ENCODE data around the gene BICRA. TPM values are rescaled to one million over a fixed set of nuclear protein-coding genes. Genes with fewer than 3 reads are reported as not detected.
"Not testable (repeated sequence)": the region's sequence is repeated elsewhere in the genome, so short reads cannot be mapped to it uniquely, and the experiment has no call there.

The BICRA gene
- total and polyA plus RNA-seq, 4 donors = 6.1 to 16.1 (median 6.7) TPM

DNA sequence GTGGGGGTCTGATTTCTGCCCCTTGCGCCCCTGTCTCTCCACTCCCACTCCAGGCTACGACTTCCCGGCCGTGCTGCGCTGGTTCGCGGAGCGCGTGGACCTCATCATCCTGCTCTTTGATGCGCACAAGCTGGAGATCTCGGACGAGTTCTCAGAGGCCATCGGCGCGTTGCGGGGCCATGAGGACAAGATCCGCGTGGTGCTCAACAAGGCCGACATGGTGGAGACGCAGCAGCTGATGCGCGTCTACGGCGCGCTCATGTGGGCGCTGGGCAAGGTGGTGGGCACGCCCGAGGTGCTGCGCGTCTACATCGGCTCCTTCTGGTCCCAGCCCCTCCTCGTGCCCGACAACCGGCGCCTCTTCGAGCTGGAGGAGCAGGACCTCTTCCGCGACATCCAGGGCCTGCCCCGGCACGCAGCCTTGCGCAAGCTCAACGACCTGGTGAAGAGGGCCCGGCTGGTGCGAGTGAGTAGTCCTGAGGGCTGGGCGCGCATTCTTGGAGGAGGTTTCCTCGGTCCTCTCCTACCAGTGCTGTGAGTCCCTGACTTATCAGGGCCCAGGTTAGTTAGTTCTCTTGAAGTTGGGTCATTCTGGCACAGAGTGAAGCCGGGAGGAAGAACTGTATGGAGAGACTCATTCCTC is 116.9 kb downstream of the BICRA start:
- H3K9me3 ChIP-seq (ENCODE audit: control insufficient read depth in 4 of 4, insufficient read depth in 3 of 4, low read length in 3 of 4) = no peaks in the 10 kb centered on the region
- TF ChIP-seq, protein P1, sequence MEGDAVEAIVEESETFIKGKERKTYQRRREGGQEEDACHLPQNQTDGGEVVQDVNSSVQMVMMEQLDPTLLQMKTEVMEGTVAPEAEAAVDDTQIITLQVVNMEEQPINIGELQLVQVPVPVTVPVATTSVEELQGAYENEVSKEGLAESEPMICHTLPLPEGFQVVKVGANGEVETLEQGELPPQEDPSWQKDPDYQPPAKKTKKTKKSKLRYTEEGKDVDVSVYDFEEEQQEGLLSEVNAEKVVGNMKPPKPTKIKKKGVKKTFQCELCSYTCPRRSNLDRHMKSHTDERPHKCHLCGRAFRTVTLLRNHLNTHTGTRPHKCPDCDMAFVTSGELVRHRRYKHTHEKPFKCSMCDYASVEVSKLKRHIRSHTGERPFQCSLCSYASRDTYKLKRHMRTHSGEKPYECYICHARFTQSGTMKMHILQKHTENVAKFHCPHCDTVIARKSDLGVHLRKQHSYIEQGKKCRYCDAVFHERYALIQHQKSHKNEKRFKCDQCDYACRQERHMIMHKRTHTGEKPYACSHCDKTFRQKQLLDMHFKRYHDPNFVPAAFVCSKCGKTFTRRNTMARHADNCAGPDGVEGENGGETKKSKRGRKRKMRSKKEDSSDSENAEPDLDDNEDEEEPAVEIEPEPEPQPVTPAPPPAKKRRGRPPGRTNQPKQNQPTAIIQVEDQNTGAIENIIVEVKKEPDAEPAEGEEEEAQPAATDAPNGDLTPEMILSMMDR (IDR thresholded peaks at IDR 0.05; ENCODE audit: control extremely low read depth, extremely low read depth) = no peak
- H3K36me3 ChIP-seq (ENCODE audit: control insufficient read depth in 4 of 4, insufficient read depth in 4 of 4, low read length in 4 of 4) = peaks cover 0 to 25% (median 21%) of the 10 kb centered on the region in 4 donors
- H3K27me3 ChIP-seq (ENCODE audit: control insufficient read depth in 3 of 3, insufficient read depth in 3 of 3, low read length in 2 of 3) = no peaks in the 10 kb centered on the region
- H3K27ac ChIP-seq (ENCODE audit: low read depth in 1 of 2, low read length in 1 of 2) = peak overlapping the region in 1 of 2 donors; percentile 79
- DNase-seq (peak in 2 of 3 donors; percentile 53 to 59), ATAC-seq (ENCODE audit: insufficient read depth, low FRiP score) (peak; percentile 50)
- no peak overlapping the region for H3K4me3 ChIP-seq
- 74 to 77% methylated on average over 48 of the region's 48 CpGs for WGBS, 2 donors
- no peak overlapping the region for H3K9ac ChIP-seq (ENCODE audit: insufficient read depth in 1 of 2, low read length in 2 of 2)
- H3K4me1 ChIP-seq (ENCODE audit: control insufficient read depth in 5 of 5, insufficient read depth in 5 of 5, low read length in 5 of 5) = peaks cover 0 to 41% (median 23%) of the 10 kb centered on the region in 5 donors

DNA sequence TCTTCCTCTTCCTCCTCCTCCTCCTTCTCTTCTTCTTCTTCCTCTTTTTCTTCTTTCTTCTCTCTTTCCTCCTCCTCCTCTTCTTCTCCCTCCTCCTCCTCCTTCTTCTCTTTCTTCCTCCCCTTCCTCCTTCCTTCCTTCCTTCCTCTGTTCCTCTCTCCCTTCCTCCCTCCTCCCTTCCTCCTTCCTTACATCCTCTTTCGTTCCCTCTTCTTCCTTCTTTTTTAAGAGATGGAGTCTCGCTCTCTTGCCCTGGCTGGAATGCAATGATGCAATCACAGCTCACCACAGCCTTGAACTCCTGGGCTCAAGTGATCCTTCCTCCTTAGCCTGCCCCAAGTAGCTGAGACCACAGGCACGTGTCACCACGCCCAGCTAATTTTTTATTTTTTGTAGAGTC is 117.5 kb downstream of the BICRA start:
- Histone ChIP-seq H3K27ac (ENCODE audit: low read depth in 1 of 2, low read length in 1 of 2) (peak overlapping the region in 1 of 2 donors; percentile 79), H3K4me3 (no peak overlapping the region)
- no peak for DNase-seq

DNA sequence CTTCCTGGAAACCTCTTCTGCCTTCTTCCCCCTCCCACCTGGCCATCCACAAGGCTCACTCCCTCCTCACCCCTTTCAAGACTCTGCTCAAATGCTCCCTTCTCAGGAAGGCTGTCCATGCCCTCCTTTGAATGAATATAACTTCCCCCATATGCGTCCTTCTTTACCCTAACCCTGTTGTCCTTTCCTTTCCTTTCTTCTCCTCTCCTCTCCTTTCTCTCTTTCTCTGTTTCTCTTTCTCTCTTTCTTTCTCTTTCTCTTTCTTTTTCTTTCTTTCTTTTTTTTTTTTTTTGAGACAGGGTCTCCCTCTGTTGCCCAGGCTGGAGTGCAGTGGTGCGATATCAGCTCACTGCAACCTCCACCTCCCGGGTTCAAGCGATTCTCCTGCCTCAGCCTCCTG is 119.4 kb downstream of the BICRA start:
- Histone ChIP-seq H3K27ac (ENCODE audit: low read depth in 1 of 2, low read length in 1 of 2) (peak overlapping the region in 1 of 2 donors; percentile 86), H3K36me3 (ENCODE audit: control insufficient read depth in 4 of 4, insufficient read depth in 4 of 4, low read length in 4 of 4) (peaks cover 0 to 23% (median 20%) of the 10 kb centered on the region in 4 donors), H3K4me1 (ENCODE audit: control insufficient read depth in 5 of 5, insufficient read depth in 5 of 5, low read length in 5 of 5) (peaks cover 0 to 29% (median 17%) of the 10 kb centered on the region in 5 donors)
- not testable (repeated sequence) for H3K27me3 ChIP-seq (ENCODE audit: control insufficient read depth in 3 of 3, insufficient read depth in 3 of 3, low read length in 2 of 3); ATAC-seq (ENCODE audit: insufficient read depth, low FRiP score); H3K4me3 ChIP-seq; DNase-seq; H3K9me3 ChIP-seq (ENCODE audit: control insufficient read depth in 4 of 4, insufficient read depth in 3 of 4, low read length in 3 of 4); H3K9ac ChIP-seq (ENCODE audit: insufficient read depth in 1 of 2, low read length in 2 of 2)
- WGBS, 2 donors = 71 to 95% methylated on average over 3 to 4 of the region's 4 CpGs

More for the DNA sequence above, 117.5 kb downstream of the BICRA start:
- Histone ChIP-seq H3K27me3 (ENCODE audit: control insufficient read depth in 3 of 3, insufficient read depth in 3 of 3, low read length in 2 of 3) (no peaks in the 10 kb centered on the region), H3K36me3 (ENCODE audit: control insufficient read depth in 4 of 4, insufficient read depth in 4 of 4, low read length in 4 of 4) (peaks cover 0 to 25% (median 21%) of the 10 kb centered on the region in 4 donors), H3K4me1 (ENCODE audit: control insufficient read depth in 5 of 5, insufficient read depth in 5 of 5, low read length in 5 of 5) (peaks cover 0 to 36% (median 22%) of the 10 kb centered on the region in 5 donors), H3K9me3 (ENCODE audit: control insufficient read depth in 4 of 4, insufficient read depth in 3 of 4, low read length in 3 of 4) (no peaks in the 10 kb centered on the region), H3K9ac (ENCODE audit: insufficient read depth in 1 of 2, low read length in 2 of 2) (no peak overlapping the region)
- WGBS, 2 donors = 35 to 48% methylated on average over 4 of the region's 4 CpGs
- no peak for ATAC-seq (ENCODE audit: insufficient read depth, low FRiP score)
- TF ChIP-seq, protein P1 (IDR thresholded peaks at IDR 0.05; ENCODE audit: control extremely low read depth, extremely low read depth) = no peak

DNA sequence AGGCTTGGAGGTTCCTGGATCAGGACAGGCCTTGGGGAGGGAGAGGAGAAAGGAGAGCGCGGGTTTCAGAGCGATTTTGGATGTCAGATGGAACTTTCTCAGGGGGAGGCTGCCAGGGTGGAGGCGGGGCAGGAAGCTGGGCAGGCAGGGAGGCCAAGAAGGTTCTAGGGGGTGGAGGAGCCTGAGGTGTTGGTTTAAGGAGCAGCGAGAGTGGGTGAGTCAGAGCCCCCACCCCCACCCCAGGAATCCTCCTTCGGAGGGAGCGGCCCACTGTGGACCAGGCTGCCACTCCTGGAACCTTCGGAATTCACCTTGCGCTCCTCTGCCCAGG is 120.5 kb downstream of the BICRA start:
- TF ChIP-seq, protein P1 (IDR thresholded peaks at IDR 0.05; ENCODE audit: control extremely low read depth, extremely low read depth) = no peak
- ATAC-seq (ENCODE audit: insufficient read depth, low FRiP score) (peak; percentile 78), DNase-seq (peak; percentile 53 to 68 (median 62))
- Histone ChIP-seq H3K27ac (ENCODE audit: low read depth in 1 of 2, low read length in 1 of 2) (peak overlapping the region; percentile 51 to 87), H3K9ac (ENCODE audit: insufficient read depth in 1 of 2, low read length in 2 of 2) (peak overlapping the region in 1 of 2 donors; percentile 54), H3K4me1 (ENCODE audit: control insufficient read depth in 5 of 5, insufficient read depth in 5 of 5, low read length in 5 of 5) (peaks cover 0 to 19% (median 16%) of the 10 kb centered on the region in 5 donors), H3K4me3 (no peak overlapping the region), H3K9me3 (ENCODE audit: control insufficient read depth in 4 of 4, insufficient read depth in 3 of 4, low read length in 3 of 4) (no peaks in the 10 kb centered on the region), H3K27me3 (ENCODE audit: control insufficient read depth in 3 of 3, insufficient read depth in 3 of 3, low read length in 2 of 3) (no peaks in the 10 kb centered on the region), H3K36me3 (ENCODE audit: control insufficient read depth in 4 of 4, insufficient read depth in 4 of 4, low read length in 4 of 4) (peaks cover 0 to 22% (median 18%) of the 10 kb centered on the region in 4 donors)
- 2 to 3% methylated on average over 9 of the region's 9 CpGs for whole genome bisulfite sequencing, 2 donors
